NCI-H2196 treated with DMSO at 0.1 percent for 48 hours (cell line): ENCODE measurements around the gene AFDN.

Experiments used
- DNase-seq: peaks from one replicate; lab custom pipeline; 2025; ENCODE audit not compliant: unreplicated experiment; lab: John Stamatoyannopoulos, UW

AFDN gene

DNA sequence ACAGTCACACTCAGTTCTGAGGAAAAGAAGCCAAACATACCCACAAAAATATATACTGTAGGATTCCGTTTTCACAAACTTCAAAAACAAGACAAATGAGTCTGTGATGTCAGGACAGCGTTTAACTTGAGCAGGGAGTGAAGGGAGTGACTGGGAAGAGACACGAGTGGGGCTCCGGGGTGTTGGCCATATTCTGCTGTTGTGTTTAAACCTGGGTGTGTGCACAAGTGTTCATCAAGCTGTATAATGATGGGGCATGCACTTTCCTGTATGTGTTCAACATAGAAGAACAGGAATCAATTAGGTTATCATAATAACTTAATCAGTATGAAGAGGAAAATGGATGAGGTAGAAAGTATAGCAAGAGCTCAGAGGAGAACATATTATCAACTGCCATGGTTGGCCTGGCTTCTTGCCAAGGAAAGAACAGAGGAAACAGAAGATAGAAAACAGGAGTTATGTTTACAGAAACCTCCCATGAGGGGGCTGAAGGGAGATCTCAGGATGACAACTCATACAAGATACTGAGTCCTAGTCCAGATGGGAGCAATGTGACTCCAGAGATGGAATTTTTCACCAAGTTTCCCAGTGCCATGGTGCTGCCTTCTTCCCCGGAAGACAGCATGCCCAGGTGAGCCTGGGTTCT lies 15.1 kb upstream of the AFDN start:
- no peak for DNase-seq

DNA sequence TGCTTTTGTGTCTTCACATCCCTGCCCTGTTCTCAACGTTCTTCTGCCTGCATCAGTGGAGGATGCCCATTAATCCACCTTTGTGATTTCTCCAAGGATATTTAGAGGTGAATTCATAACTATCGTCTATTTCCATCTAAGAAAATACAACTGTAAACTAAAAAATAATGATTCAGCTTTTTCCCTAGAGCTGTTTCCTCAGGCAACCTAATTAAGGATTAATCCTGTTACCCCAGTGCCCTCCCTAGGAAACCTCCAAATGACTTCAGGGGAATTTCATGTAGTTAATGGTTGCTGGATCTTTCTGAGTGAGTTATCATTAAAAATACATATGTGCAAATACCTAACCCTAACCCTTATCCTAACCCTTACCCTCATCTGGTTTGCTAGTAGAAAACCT lies 14.6 kb upstream of the AFDN start:
- DNase-seq: no peak

DNA sequence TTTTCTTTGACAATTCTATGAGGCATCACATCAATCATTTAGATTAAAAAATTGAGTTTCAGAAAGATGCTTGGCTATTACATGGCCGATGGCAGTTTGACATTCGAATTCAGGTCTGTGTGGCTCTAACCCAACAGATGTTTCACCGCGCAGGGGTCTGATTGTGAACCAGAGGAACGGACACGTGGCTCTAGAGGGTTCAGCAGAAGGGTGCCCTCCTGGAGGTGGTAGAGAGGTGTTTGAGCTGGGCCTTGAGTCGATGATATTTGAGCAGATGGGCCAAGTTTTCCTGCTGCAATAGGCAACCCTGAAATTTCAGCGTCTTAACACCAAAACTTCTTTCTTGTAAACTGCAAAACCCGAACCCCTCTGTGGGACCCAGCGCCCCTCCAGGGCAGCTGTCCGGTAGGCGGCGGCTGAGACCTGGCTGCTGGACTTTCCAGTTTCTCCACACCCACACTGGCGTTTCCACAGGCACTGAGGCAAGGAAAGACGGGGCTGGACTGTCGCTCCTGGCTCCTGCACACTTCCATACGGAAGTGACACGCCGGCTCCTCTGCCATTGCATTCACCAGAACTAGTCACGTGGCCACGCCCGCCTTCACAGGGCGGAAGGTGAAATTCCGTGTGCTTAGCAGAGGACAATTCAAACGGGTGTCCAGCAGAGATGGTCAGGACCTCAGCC lies 11.3 kb upstream of the AFDN start:
- no peak for DNase-seq

DNA sequence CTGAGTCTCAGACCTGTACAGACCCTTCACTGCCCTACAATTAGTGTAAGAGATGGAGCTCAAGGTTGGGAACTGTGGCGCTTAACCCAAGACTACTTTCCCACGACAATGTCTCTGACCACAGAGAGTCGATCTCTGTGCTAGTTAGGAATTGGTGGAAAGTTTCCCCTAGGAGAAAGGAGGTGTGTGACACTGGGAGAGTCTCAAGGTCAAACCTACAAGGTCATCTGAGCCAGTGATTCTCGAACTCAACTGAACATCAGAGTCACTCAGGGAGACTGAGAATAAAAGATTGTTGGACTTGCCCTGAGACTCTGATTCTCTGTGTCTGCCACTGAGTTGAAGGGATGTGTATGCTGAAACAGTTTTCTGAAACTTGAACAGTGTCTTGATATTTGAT lies 9.7 kb upstream of the AFDN start:
- no peak for DNase-seq

DNA sequence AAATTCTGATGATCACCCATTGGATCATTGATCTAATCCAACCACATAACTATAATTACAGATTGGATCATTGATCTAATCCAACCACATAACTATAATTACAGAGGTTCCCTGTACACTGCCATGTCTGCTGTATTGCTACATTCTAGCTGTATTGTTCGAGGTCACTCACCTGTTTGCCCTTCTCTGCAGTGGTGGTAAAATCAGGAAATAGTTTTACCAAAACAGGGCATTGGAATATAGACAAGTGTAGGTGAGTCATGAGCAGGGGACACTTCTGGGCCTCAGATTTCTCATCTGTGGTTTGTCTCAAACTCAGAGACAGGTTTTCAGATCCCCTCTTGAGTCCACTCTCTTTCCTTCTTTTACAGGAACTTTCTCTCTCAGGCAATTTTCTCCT lies 9.0 kb upstream of the AFDN start:
- no peak for DNase-seq

DNA sequence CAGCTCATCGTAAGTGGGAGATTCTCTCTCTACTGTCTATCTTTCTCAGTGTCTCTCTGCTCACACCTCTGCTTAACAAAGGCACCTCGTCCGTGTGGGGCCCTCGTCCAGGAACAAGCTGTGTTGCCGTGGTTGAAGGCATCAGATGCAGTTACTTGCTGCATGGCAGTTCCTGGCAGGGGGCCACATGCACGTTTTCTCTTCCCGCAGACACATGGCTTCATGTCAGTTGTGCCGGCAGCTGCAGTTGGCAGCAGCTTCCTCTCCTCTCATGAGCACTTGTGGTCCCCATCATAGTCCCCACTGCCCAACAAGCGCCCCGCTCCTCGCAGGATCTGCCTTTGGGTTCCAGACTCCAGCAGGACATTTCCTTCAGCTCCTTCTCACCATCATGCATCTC lies 7.1 kb upstream of the AFDN start:
- no peak for DNase-seq

DNA sequence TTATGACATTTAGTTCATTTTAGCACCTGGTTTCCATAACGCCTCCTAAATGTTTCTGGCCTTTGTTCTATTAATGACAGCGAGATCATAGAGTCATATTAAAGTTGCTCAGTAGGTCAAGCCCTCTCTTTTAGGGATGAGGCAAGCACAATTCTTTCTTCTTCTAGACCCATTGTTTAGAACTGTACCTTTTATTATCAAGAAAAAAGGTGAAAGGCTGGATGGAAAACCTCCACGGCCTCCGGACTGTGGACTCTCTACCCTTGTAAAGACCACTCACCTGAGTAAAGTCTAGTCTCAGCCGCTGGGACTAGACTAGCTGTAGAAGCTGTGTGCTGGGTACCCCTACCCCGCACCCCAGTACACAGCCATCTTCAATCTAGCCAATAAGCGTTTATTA lies 6.0 kb upstream of the AFDN start:
- no peak for DNase-seq

DNA sequence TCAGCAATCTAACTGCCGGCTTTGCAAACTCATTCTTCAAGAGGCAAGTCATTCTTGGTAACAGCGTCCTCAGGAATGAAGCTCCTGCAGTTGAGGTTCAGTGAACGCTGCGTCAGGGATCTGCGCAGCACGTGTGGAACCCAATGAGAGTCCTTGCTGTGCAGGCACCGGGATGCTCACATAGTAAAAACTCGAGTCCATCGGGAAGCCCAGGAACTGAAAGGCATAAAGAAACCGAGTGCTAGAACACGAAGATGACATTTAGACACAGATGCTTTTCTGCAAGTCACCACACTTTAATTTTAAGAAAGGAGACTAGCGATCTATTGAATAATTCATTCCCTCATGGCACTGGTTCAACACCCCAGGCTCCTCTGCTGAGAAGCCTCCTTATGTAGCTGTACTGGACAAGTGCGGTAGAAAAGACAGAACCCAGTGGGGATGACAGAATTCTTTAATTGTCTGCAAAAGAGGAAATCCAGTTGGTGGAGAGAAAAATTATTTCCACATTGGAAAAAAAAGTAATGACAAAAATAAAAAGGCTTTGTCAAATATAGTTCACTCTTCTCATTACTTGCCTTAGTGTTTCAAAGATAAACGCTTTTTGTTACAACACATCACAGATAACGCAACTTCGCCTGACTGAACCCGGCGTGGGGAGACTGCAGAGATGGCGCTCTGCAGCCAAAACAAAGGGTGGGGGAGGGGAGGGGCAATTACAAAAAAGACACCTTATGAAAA lies 1.9 kb upstream of the AFDN start:
- DNase-seq: no peak

DNA sequence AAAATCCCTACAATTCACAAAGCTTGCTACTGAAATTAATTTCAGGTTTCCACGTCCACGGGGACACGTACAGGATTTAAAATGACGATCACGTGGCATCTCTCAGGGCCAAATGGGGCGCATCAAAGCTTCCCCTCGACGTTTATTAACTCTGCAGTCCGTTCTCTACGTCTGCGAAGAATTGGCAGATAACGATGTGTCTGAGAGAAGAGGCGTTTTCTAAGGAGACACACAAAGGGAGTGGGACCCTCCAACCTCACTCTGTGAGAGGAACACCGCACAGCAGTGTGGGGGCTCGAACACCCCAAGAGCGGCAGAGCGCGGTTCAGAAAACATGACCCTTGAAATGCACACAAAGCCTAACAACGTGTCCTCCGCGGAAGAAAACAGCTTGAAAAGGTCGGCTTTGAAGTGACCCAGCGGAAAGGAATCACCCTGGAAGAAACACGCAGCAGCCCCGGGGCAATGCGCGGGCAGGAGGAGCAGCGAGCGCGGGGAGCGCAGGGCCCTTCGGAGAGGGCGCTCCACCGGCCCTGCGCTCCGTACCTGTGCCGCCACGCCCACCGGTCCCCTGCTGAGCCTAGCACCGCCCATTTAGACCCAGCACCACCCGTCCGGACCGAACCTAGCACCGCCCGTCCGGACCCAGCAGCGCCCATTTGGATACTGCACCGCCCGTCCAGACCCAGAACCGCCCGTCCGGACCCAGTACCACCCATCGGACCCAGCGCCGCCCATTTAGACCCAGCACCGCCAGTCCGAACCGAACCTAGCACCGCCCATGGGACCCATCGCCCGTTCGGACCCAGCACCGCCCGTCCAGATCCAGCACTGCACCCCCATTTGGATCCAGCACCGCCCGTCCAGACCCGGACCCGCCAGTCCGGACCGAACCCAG lies 1.1 kb upstream of the AFDN start:
- no peak for DNase-seq

DNA sequence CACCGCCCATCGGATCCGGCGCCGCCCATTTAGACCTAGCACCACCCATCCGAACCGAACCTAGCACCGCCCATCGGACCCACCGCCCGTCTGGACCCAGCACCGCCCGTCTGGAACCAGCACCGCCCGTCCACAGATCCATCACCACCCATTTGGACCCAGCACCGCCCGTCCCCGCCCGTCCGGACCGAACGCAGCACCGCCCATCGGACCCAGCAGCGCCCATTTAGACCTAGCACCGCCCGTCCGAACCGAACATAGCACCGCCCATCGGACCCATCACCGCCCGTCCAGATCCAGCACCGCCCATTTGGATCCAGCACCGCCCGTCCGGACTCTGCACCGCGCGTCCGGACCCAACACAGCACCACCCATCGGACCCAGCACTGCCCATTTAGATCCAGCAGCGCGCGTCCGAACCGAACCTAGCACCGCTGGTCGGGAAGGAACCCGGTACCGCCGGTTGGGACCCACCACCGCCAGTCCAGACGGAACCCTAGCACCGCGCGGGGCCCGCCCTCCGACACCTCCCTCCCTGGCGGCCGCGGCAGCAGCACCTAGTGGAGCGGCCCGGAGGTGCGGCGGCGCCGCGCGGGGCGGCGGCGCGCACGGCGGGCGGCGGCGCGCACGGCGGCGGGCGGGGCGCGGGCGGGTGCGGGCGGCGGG lies 348 bp upstream of the AFDN start:
- peak; percentile 24 for DNase-seq

DNA sequence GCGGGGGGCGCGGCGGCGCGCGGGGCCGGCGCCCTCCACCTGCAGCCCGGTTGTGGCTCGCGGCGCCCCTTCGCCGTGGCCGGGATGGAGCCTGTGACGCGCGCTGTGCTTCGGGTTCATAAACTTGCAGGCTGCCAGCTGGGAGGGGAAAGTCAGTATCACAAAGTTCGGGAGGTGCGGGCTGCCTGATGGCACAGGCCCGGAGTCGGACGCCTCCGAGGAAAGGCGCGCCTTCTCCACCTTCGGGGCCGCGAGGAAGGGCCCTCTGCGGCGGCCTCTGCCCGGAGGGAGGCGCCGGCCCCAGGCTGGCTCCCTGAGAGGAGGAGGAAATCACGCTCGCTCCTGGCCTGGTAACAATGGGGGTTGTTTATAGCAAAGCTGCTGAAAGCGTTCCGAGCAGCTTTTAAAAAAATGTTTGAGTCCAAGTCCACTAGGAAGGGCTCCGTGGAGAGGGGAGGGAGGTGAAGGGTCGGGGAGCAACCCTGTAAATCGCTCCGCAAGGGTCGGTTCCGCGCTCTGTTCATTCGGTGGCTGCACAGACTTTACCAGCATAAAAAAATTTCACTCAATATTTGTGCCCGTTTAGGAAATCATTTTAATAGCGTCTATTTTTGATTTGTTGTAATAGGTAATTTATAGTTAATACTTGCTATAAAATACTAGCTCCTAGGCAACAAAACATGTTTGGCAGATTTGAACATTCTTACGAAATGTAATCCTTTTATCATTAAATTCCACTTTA lies 1.0 kb downstream of the AFDN start:
- no peak for DNase-seq

DNA sequence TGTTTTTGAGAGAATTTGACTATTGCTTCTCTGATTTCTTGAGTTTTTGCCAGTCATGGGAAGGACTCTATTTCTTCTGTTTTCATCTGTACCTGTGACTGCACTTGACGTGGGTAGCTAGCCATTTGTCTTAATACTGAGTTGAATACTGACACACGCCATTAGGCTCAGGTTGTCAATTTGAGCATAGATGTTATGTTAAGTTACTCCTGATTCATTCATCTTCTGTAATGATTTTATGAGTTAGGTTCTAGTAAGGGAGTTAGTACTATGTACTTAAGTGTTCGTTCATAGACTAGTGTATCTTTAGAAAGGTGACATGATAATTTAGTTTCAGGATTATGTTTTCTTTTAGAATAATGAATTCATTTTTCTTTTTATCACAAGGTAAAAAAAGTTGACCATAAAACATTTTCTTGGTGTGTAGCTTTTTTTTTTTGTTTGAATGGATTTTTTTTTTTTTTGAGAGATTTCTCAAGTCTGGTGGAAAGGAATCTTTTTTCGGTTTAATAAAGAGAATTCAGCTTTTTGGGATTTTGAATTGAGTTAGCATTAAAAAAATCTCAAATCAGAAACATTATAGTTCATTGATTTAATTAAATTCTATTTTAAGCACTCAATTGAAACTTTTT lies 1.7 kb downstream of the AFDN start:
- DNase-seq: no peak

DNA sequence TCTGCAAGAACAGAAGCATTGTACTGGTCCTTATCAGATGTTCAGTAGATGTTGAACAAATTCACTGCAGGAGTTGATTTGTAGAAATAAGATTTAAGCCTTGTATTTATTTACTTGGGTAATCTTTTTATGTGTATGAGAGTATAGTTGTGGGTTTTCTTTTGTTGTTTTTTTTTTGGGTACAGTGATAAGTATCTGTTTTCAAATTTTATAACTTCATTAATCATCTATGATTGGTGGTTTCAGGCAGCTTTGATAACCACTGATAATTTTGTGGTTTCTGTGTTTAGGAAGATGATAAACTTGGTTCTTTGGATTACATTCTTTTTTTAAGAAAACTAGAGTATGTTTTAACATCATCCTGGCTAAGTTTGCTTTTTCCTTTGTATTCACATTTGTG lies 2.8 kb downstream of the AFDN start:
- no peak for DNase-seq

DNA sequence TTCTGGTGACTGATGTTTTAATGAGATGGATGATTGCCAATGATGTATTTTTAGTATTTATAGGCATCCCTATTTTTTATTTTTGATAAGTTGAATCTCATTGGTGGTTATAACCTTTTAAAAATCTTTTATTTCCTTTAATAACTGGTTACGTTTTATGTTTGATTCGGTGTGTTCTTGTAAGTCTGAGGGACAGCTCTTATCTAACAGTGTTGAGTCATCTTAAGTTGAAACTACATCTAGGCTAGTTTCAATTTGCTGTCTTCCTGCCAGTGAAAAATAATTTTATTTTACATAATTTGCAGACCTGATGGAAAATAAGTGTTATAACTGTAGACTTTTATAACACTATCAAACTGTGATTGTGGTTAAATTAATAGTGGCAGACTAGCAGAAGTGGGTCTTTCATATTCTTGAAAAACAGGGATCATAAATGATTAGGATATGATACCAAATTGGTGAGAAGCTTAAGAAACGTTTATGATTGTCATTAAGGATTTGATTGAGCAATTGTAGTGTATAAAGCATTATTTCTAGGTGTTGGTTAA lies 4.6 kb downstream of the AFDN start:
- no peak for DNase-seq

DNA sequence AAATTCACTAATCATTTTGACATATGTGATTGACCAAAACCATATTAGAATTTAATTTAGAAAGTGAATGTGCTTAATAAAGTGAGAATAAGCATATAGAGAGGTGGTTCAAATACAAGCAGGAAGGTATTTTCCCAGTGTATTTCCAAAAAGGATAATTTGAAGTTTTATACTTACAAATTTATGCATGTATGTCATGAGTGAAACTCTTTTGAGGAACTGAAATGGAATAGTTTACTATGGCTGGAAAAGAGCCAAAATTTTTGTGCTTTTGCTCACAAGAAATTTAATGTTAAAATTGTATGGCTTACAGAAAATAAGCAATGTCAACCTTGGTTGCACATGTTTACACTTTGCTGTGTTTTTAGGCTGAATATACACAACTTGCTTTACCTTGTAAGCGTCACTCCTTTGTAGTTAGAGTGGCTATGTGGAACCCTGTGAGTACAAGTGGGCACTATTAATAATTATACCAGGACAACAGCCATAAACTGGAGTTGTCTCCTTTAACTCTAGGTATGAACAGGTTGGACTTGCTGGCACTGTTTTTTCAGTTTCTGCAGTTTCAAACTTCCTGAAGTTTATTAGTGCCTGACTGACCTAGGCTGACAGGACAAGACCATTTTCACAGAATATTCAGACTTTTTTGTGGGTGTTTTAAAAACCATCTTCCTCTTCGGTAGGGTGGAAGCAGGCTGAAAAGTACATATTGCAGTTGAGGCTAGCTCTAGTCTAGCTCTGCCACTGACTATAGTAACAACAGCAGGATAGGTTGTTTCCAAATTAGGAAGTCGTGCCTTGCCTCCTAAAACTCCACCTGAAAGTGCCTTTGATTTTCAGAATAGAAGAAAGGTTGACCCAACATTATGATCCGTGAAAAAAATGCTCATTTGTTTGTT lies 6.0 kb downstream of the AFDN start:
- no peak for DNase-seq

DNA sequence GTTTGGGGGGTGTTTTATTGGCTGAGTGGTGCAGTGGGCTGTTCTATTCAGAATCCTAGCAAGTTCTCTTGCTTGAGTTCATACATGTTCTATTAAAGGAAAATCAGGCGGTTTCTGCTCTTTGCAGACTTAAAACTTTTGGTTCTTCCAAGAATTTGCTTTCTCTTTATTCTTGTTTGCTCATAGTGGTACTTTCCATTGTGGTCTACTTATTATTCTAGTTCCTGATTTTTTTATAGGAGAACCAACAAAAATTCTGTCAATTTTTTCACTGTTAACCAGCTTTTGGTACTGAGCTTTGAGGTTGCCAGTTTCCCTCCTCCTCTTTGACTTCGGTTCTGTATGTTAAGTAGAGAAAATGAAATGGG lies 6.7 kb downstream of the AFDN start:
- no peak for DNase-seq

DNA sequence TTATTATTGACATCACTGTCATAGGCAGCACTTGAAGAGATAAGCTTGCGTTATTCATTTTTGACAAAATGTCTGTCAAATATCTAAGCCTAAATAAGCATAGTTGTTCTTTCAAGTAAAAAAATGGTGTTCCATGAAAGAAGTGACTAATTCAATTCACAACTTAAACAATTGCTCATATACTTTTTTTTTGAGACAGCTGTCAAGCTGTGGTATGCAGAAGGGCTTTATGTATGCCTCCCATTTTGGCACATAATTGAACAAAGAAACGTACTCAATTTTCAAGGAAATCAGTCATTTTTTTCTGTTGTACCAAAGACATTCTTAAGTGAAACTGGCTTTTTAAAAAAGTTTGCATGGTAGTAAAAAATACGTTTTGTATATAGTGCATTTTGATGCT lies 8.5 kb downstream of the AFDN start:
- DNase-seq: no peak

DNA sequence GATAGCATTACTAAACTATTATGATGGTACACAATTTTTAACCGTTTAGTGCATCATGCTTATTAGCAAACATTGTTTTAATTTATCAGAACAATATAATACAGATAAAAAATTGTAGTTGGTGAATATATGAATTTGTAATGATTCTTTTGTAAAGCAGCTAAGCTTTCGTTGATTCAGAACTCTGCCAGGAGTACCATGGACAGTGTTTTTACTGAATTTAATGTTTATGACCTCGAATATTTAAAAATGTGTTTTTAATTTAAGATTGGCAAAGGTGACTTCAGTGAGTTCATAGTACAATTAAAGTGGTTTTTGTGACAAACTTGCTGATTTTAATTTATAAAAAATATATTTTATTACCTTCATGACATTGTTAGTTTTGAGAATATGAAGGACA lies 10.0 kb downstream of the AFDN start:
- DNase-seq: no peak
